OCI-LY7 (cell line): ENCODE data around the gene NXPH1. TPM values are rescaled to one million over a fixed set of nuclear protein-coding genes. Genes with fewer than 3 reads are reported as not detected.

ENCODE experiments used
- BruUV-seq: library from RNA; stranded (reverse); fragments of 400-500 nt; replicated peaks from 2 replicates; lab custom pipeline; 2021; lab: Mats Ljungman, UMichigan
- CTCF ChIA-PET: fragments of 300-600 bp; sonication (Branson Sonifier 250); formaldehyde crosslinking; loops from one replicate; lab custom pipeline; 2022; ENCODE audit warnings: antibody characterized with exemption; ENCODE audit not compliant: unreplicated experiment; lab: Charles Lee
- POLR2A ChIA-PET: fragments of 300-600 bp; sonication (Branson Sonifier 250); formaldehyde crosslinking; loops from one replicate; lab custom pipeline; 2022; ENCODE audit warnings: antibody characterized with exemption; lab: Charles Lee
- DNase-seq: peaks from one replicate; pipeline ENCODE4 v3.0.0-alpha.2; 2015; ENCODE audit warnings: low spot score
- H2AFZ ChIP-seq: fragments of 200-600 bp; sonication (generic), shearing (Covaris generic); 2 replicates; pipeline ENCODE4 v1.6.1; 2014; ENCODE audit warnings: mild to moderate bottlenecking, antibody characterized with exemption, low read length, moderate library complexity
- H3K27ac ChIP-seq: fragments of 200-600 bp; sonication (generic); 2 replicates; pipeline ENCODE4 v1.5.1; 2014; ENCODE audit warnings: mixed run types, low read depth, mild to moderate bottlenecking, moderate library complexity, low read length, inconsistent platforms; ENCODE audit not compliant: poor library complexity, severe bottlenecking
- H3K36me3 ChIP-seq: fragments of 200-600 bp; sonication (generic); 2 replicates; pipeline ENCODE4 v1.6.1; 2014; ENCODE audit warnings: mild to moderate bottlenecking, antibody characterized with exemption, low read length, moderate library complexity, mixed read lengths; ENCODE audit not compliant: insufficient read depth
- H3K4me1 ChIP-seq: fragments of 200-600 bp; sonication (generic); 2 replicates; pipeline ENCODE4 v1.5.1; 2014; ENCODE audit warnings: mild to moderate bottlenecking, low read length; ENCODE audit not compliant: insufficient read depth, poor library complexity, severe bottlenecking
- H3K4me2 ChIP-seq: fragments of 200-600 bp; sonication (generic); 2 replicates; pipeline ENCODE4 v1.6.1; 2014; ENCODE audit warnings: mild to moderate bottlenecking, low read length
- H3K4me3 ChIP-seq: fragments of 200-600 bp; sonication (generic); 2 replicates; pipeline ENCODE4 v1.5.1; 2014; ENCODE audit warnings: mild to moderate bottlenecking, low read depth, low read length; ENCODE audit not compliant: poor library complexity, severe bottlenecking
- H3K79me2 ChIP-seq: fragments of 200-600 bp; sonication (generic); 2 replicates; pipeline ENCODE4 v1.6.1; 2016; ENCODE audit warnings: low read depth, mild to moderate bottlenecking, low read length, moderate library complexity, mixed read lengths; ENCODE audit not compliant: insufficient read depth
- H3K9me2 ChIP-seq: fragments of 200-600 bp; sonication (generic); 2 replicates; pipeline ENCODE4 v1.6.1; 2016; ENCODE audit warnings: mild to moderate bottlenecking, low read length, mixed read lengths; ENCODE audit not compliant: insufficient read depth
- H3K9me3 ChIP-seq: fragments of 200-600 bp; sonication (generic); 2 replicates; pipeline ENCODE4 v1.6.1; 2014; ENCODE audit warnings: mild to moderate bottlenecking, mixed run types, low read length, mixed read lengths
- H4K20me1 ChIP-seq: fragments of 200-600 bp; sonication (generic); 2 replicates; pipeline ENCODE4 v1.6.1; 2014; ENCODE audit warnings: mild to moderate bottlenecking, antibody characterized with exemption, low read length, moderate library complexity, mixed read lengths; ENCODE audit not compliant: insufficient read depth
- CTCF ChIP-seq: fragments of 200-600 bp; sonication (generic); conservative IDR thresholded peaks from 2 replicates; pipeline ENCODE4 v1.5.1; 2014; ENCODE audit warnings: mild to moderate bottlenecking, antibody characterized with exemption, low read length, moderate library complexity, mixed read lengths
- EZH2phosphoT487 ChIP-seq: fragments of 200-600 bp; sonication (generic); IDR thresholded peaks from 2 replicates; pipeline ENCODE4 v1.6.1; 2018; ENCODE audit warnings: low read depth, borderline replicate concordance, mild to moderate bottlenecking, mixed run types, antibody characterized with exemption, low read length, moderate library complexity, mixed read lengths
- intact Hi-C: fragments of 100-400 bp; cut with micrococcal nuclease; formaldehyde crosslinking; loops from one replicate; pipeline ENCODE4 v1.10.0; 2022; ENCODE audit not compliant: unreplicated experiment
- total RNA-seq, 2 experiments: library from RNA; depleted of rRNA in 1 of 2; stranded (reverse); fragments of >200 nt in 1 of 2; shearing (Covaris generic) in 1 of 2; gene quantifications; 2 replicates each; pipeline ENCODE4 v1.2.3, GENCODE V29; 2014 to 2022

Gene NXPH1
- total RNA-seq, 2 experiments from 2014 or later, result not detected

GRCh38 chr7:8567626-8568025, 134.2 kb downstream of the NXPH1 start:
- BruUV-seq, result no TSS peak
- POLR2A ChIA-PET, result no interaction called here
- Histone ChIP-seq H3K79me2 (no peaks in the 10 kb centered on the region), H4K20me1 (no peaks in the 10 kb centered on the region), H3K27ac (no peak overlapping the region), H3K4me3 (no peak overlapping the region), H3K4me1 (no peaks in the 10 kb centered on the region), H3K9me3 (no peaks in the 10 kb centered on the region), H3K36me3 (no peaks in the 10 kb centered on the region), H3K4me2 (no peak overlapping the region), H2AFZ (no peak overlapping the region), H3K9me2 (no peaks in the 10 kb centered on the region)
- TF ChIP-seq EZH2phosphoT487 (no peak), CTCF (no peak)
- DNase-seq, result no peak
- intact Hi-C loops, result no loop called here
- CTCF ChIA-PET, result no interaction called here

- no peaks in the 10 kb centered on the region for H3K9me2 ChIP-seq
- no TSS peak for BruUV-seq
- no peak for DNase-seq
- H2AFZ ChIP-seq, result no peak overlapping the region
- H4K20me1 ChIP-seq, result no peaks in the 10 kb centered on the region
- ChIA-PET POLR2A (no interaction called here), CTCF (no interaction called here)
- H3K4me3 ChIP-seq, result no peak overlapping the region
- H3K4me1 ChIP-seq, result no peaks in the 10 kb centered on the region
- intact Hi-C loops, result no loop called here
- H3K79me2 ChIP-seq, result no peaks in the 10 kb centered on the region
- H3K27ac ChIP-seq, result no peak overlapping the region
- TF ChIP-seq CTCF (no peak), EZH2phosphoT487 (no peak)
- H3K9me3 ChIP-seq, result no peaks in the 10 kb centered on the region
- no peaks in the 10 kb centered on the region for H3K36me3 ChIP-seq
- no peak overlapping the region for H3K4me2 ChIP-seq
Observed at GRCh38 chr7:8579661-8580194, 146.3 kb downstream of the NXPH1 start.

GRCh38 chr7:8581842-8582241, 148.4 kb downstream of the NXPH1 start:
- Histone ChIP-seq H3K4me3 (no peak overlapping the region), H3K36me3 (no peaks in the 10 kb centered on the region), H4K20me1 (no peaks in the 10 kb centered on the region), H3K9me3 (no peaks in the 10 kb centered on the region), H3K4me1 (no peaks in the 10 kb centered on the region), H3K9me2 (no peaks in the 10 kb centered on the region), H2AFZ (no peak overlapping the region), H3K79me2 (no peaks in the 10 kb centered on the region), H3K4me2 (no peak overlapping the region), H3K27ac (no peak overlapping the region)
- TF ChIP-seq EZH2phosphoT487 (no peak), CTCF (no peak)
- intact Hi-C loops, result no loop called here
- no TSS peak for BruUV-seq
- ChIA-PET CTCF (no interaction called here), POLR2A (no interaction called here)
- no peak for DNase-seq
